GM19023 (cell line): ENCODE data around the gene MVK.

Source experiments
- ATAC-seq: cut with Tn5 transposase; IDR thresholded peaks from one replicate; pipeline ENCODE4 v1.9.1; 2021; ENCODE audit warnings: mild to moderate bottlenecking, moderate library complexity; ENCODE audit not compliant: unreplicated experiment

Gene MVK

GRCh38 chr12:109544955-109545531 lies 28.6 kb upstream of the MVK start:
- ATAC-seq = no peak

GRCh38 chr12:109545826-109546225 lies 27.8 kb upstream of the MVK start:
- ATAC-seq = no peak

- no peak for ATAC-seq
Observed at GRCh38 chr12:109547286-109547685, 26.3 kb upstream of the MVK start.

DNA sequence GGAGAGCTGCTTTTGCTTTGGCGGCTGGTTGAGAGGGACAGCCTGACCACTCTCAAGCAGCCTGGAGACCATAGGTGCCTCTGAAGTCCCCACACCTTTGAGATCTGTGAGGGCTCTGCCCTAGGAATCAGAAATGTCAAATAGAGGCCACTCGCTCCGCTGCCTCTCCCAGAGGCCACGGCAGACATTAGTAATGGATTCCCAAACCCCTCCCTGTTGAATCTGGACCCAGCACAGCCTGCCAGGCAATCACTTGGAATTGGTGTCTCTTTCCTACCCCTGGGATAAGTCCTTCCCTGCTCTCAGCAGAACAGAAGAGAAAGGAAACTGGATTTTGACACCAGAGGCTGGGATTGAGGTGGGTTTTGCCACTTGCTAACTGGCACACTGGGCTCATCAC lies 25.3 kb upstream of the MVK start:
- no peak for ATAC-seq

DNA sequence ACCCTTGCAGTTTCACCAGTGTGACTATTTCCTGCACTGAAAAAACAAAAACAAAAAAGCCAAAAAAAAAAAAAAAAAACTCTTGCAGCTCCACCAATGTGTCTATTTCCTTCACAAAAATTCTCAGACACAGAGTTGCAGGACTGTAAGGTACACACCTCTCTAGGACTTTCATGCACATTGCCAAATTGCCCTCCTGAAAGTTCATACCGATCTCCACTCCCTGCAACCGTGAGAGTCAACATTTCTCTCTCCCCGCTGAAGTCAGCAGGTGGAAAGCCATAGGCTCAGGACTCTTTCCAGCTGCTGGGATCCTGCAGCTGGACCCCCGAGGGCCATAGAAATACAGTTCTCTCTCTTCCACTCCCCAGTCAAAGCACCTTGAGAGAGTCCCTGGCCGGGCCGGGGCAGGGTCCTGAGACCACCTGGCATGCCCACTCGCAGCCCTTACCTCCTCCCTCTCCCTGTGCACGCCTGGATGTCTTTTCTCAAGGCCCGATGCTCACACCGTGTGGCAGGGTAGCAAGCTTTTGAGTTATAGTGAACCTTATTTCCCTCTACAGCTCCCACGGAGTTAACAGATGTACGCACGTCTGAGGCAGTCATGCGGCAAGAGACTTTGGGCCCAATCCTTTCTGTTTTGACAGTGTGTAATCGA lies 23.9 kb upstream of the MVK start:
- no peak for ATAC-seq

DNA sequence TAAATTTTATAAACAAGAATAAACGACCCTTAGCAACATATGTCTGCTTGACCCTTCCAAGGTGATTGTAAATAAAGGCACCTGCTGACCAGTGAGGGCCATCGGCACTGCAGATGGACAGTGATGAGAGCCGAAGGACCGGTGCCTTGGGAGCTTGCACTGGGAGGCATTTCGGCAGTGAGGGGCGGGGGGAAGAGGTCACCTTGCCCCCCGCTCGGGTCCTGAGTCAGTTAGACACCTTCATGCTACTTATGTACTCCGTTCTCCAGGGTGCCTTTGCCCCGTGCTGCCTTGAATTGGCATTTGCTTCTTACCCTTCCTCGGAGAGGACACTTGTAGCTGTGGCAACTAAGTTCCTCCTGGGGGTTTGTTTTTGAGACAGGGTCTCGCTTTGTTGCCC lies 23.3 kb upstream of the MVK start:
- ATAC-seq = no peak

DNA sequence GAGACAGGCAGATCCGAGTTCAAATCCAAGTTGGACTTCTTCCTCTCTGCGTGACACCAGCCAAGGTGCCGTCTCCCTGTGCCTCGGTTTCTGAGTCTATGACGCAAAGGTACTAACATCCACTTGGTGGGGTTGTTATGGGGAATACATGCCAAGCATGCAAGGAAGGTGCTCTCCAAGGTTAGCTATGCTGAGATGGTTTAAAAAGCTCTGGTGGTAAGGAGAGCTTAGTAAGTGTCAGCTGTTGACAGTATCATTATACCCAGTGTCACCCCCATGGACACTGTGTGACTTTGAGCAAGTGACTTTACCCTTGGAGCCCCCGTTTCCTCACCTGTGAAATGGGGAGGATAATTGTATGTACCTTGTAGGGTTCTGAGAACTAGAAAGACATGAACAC lies 22.5 kb upstream of the MVK start:
- no peak for ATAC-seq

- ATAC-seq = no peak
Observed at GRCh38 chr12:109552971-109553370, 20.6 kb upstream of the MVK start.

DNA sequence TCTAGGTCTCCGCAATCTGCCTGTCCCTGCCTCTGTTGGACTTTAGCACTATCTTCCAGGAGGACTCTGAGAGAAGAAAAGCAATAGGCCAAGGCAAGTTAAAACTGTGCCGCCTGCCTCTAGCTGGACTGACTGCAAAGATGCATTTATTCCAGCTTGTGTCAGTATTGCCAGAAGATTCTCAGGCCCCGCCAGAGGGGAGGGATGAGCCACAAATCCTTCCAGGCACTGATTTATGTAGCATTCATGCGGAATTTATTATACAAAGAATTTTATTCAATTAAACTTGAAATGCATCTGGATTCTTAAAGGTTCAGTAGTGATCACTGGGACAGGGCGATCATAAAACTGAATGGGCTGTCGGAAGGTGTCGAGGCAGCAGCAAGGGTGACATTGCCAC lies 20.1 kb upstream of the MVK start:
- no peak for ATAC-seq

GRCh38 chr12:109553906-109554500 lies 19.6 kb upstream of the MVK start:
- no peak for ATAC-seq

GRCh38 chr12:109554761-109555160 lies 18.8 kb upstream of the MVK start:
- no peak for ATAC-seq

DNA sequence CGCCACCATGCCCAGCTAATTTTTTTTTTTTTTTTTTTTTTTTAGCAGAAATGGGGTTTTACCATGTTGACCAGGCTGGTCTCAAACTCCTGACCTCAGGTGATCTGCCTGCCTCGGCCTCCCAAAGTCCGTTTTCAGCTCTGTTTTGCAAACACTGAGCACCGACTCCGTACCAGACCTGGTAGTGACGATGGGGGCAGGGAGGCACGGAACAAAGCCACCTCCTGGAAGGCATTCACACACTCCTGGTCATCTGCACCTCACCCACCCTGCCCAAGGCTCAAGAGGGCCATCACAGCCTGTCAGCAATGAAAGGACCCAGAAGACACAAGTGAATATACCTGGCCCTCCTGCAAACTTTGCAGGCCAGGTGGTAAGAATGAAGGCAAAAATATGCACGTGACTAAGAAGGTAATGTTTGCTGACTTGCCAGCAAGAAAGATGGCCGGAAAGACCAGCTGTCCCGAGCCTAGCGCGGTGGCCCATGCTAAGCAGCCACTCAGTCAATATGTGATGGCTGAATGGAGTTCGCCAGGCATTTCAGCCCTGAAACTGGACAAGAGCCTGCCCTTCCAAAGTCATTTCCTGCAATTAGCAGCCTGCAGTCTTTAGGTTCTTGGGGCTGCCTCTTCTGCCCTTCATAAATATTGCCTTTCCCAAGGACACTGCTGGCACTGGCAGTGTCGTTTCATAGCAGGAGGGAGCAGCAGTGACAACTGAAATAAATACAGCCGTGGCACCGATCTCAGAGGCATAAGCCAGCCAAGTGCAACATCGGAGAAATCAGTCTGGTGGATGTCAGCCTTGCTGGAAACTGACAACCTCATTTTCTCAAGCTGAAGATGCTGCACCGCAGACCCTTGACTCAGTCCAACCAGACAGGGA lies 17.9 kb upstream of the MVK start:
- ATAC-seq = no peak

DNA sequence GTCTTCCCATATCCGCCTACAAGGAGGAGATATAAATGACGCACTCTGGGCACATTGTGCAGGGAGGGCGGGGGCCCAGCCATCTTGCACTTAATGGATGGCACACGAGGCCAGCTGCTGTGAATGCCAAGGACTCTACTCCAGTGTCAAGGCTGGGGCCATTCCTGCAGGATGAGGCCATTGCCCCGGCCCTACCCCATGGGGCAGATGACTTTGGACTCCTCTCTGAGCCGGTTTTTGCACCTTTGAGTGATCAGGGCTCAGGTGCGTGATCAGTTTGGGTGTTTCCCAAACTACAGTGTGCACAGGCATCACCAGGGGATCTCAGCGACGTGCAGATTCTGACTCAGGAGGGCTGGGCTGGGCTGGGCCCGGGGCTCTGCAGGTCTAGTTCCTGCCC lies 16.4 kb upstream of the MVK start:
- ATAC-seq = no peak

GRCh38 chr12:109557805-109558204 lies 15.8 kb upstream of the MVK start:
- ATAC-seq = no peak

GRCh38 chr12:109558374-109559199 lies 15.0 kb upstream of the MVK start:
- no peak for ATAC-seq

- ATAC-seq = no peak
Observed at GRCh38 chr12:109559200-109559505, 14.4 kb upstream of the MVK start.

GRCh38 chr12:109559601-109560000 lies 14.0 kb upstream of the MVK start:
- no peak for ATAC-seq

GRCh38 chr12:109560867-109561710 lies 12.5 kb upstream of the MVK start:
- no peak for ATAC-seq

GRCh38 chr12:109561711-109562030 lies 11.9 kb upstream of the MVK start:
- no peak for ATAC-seq

DNA sequence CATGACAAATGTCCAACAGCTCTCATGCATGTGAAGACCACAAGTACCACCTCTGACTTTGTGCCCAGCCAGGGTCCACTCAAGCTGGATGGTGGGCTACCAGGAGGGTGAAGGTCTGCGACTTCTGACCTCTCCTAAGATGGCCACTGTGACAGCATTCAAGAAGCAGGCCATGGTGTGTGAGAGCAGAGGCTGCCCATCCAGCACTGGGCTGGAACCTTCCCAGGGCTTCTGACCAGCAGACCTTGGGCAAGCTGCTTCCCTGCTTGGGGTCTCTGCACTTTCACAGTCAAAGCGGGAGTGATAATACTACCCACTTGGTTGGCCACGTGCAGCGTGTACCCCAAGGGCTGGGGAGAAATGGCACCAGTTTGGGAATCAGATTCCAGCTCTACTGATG lies 10.7 kb upstream of the MVK start:
- no peak for ATAC-seq
